AG04449 (cell line): ENCODE results near the gene ZNF28.
"Not testable (repeated sequence)": the region's sequence is repeated elsewhere in the genome, so short reads cannot be mapped to it uniquely, and the experiment has no call there.

Experiments used
- CTCF ChIA-PET: fragments of 350-600 bp; formaldehyde crosslinking; extraction: SDS; loops from one replicate; lab custom pipeline; 2021; ENCODE audit warnings: antibody characterized with exemption; lab: Yijun Ruan, JAX
- POLR2A ChIA-PET: fragments of 400-600, 350-600 bp; formaldehyde crosslinking; extraction: SDS; loops from one replicate; lab custom pipeline; 2020; ENCODE audit warnings: antibody characterized with exemption, inconsistent platforms; lab: Yijun Ruan, JAX
- DNase-seq: peaks from one replicate; pipeline ENCODE4 v3.0.0-alpha.2; 2010; ENCODE audit warnings: low read depth, low spot score
- H3K4me3 ChIP-seq: 2 replicates; pipeline ENCODE4 v1.5.1; 2011; ENCODE audit warnings: low read depth, mild to moderate bottlenecking, control low read depth, low read length
- CTCF ChIP-seq: IDR thresholded peaks from one replicate; pipeline ENCODE4 v1.5.1; 2011; ENCODE audit warnings: mild to moderate bottlenecking, moderate library complexity, low read length, control low read depth, inconsistent platforms; ENCODE audit not compliant: insufficient read depth; ENCODE audit errors: missing control alignments

The ZNF28 gene

GRCh38 chr19:52785506-52785905 is 35.9 kb downstream of the ZNF28 start:
- no peak for DNase-seq
- H3K4me3 ChIP-seq, result no peak overlapping the region
- POLR2A ChIA-PET, result no interaction called here
- TF ChIP-seq CTCF, result no peak
- CTCF ChIA-PET, result no interaction called here

- H3K4me3 ChIP-seq, DNase-seq, POLR2A ChIA-PET, CTCF ChIA-PET: not testable (repeated sequence)
These were observed 38.6 kb downstream of the ZNF28 start for GRCh38 chr19:52782864-52783263.

GRCh38 chr19:52778811-52779210 is 42.6 kb downstream of the ZNF28 start:
- H3K4me3 ChIP-seq, result no peak overlapping the region
- CTCF ChIA-PET, result no interaction called here
- DNase-seq, result no peak
- POLR2A ChIA-PET, result no interaction called here
- TF ChIP-seq CTCF, result no peak

DNA sequence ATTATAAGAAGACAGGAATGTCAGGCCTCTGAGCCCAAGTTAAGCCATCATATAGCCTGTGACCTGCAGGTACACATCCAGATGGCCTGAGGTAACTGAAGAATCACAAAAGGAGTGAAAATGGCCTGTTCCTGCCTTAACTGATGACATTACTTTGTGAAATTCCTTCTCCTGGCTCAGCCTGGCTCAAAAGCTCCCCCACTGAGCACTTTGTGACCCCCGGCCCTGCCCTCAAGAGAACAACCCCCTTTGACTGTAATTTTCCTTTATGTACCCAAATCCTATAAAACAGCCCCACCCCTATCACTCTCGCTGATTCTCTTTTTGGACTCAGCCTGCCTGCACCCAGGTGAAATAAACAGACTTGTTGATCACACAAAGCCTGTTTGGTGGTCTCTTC is 65.0 kb downstream of the ZNF28 start:
- CTCF ChIA-PET, DNase-seq, H3K4me3 ChIP-seq, POLR2A ChIA-PET: not testable (repeated sequence)

- no peak overlapping the region for H3K4me3 ChIP-seq
- CTCF ChIA-PET, result interaction anchor here (1.2 kb wide), 1 partner anchor 501 kb away, joined by 4 read pairs; no protein-coding TSS in a partner anchor
- no peak for TF ChIP-seq CTCF
- no peak for DNase-seq
- POLR2A ChIA-PET, result no interaction called here
These were observed 71.7 kb downstream of the ZNF28 start for GRCh38 chr19:52749780-52750179.

GRCh38 chr19:52748336-52748950 is 73.0 kb downstream of the ZNF28 start:
- POLR2A ChIA-PET, result no interaction called here
- no peak overlapping the region for H3K4me3 ChIP-seq
- CTCF ChIA-PET, result interaction anchor here (0.8 to 1.2 kb wide), 2 partner anchors 13 to 500 kb away, joined by 4 read pairs; no protein-coding TSS in a partner anchor
- no peak for TF ChIP-seq CTCF
- DNase-seq, result no peak
